ENCODE data around the gene PRKG1. TPM values are rescaled to one million over a fixed set of nuclear protein-coding genes. Genes with fewer than 3 reads are reported as not detected.

Gene PRKG1
- total RNA-seq, 1 experiment from 2014 or later: 7.4 TPM

- TF ChIP-seq EZH2 (IDR thresholded peaks at IDR 0.05; ENCODE audit: low read length, unreplicated experiment) (no peak), CTCF (conservative IDR thresholded peaks at IDR 0.05; ENCODE audit: low read depth, low read length) (no peak), EZH2phosphoT487 (IDR thresholded peaks at IDR 0.05; ENCODE audit: borderline replicate concordance, low read length) (no peak)
- H2AFZ ChIP-seq (ENCODE audit: low read length): no peak overlapping the region
- no peak overlapping the region for H3K9ac ChIP-seq (ENCODE audit: low read length)
- H3K9me2 ChIP-seq (replicated peaks; ENCODE audit: low read length): no peaks in the 10 kb centered on the region
- no peak overlapping the region for H3K27ac ChIP-seq (ENCODE audit: low read length)
- intact Hi-C loops (cut with micrococcal nuclease): no loop called here
- DNase-seq: no peak
- BruUV-seq (replicated peaks): no TSS peak
- H3K9me3 ChIP-seq (ENCODE audit: low read length): no peaks in the 10 kb centered on the region
- no peaks in the 10 kb centered on the region for H3K36me3 ChIP-seq (ENCODE audit: low read depth, low read length)
- ChIA-PET CTCF (interaction anchor here (0.7 kb wide), 1 partner anchor 896 kb away, joined by 3 read pairs; no protein-coding TSS in a partner anchor), POLR2A (ENCODE audit: unreplicated experiment) (no interaction called here)
- no peak for ATAC-seq
- no peak overlapping the region for H3K4me2 ChIP-seq (ENCODE audit: low read length)
- no peaks in the 10 kb centered on the region for H3F3A ChIP-seq (ENCODE audit: low read length, unreplicated experiment)
- H3K27me3 ChIP-seq (ENCODE audit: low read length): no peaks in the 10 kb centered on the region
- H4K20me1 ChIP-seq (ENCODE audit: low read length): no peaks in the 10 kb centered on the region
- no peak overlapping the region for H3K4me3 ChIP-seq (ENCODE audit: low read length)
- no peaks in the 10 kb centered on the region for H3K4me1 ChIP-seq (ENCODE audit: insufficient read depth, low read length)
- H3K79me2 ChIP-seq (ENCODE audit: low read length): no peaks in the 10 kb centered on the region
These were observed 1191.0 kb downstream of the PRKG1 start for GRCh38 chr10:52265131-52265926.

- intact Hi-C loops (cut with micrococcal nuclease): no loop called here
- H3K27ac ChIP-seq (ENCODE audit: low read length): no peak overlapping the region
- H3K9ac ChIP-seq (ENCODE audit: low read length): no peak overlapping the region
- TF ChIP-seq EZH2 (IDR thresholded peaks at IDR 0.05; ENCODE audit: low read length, unreplicated experiment) (no peak), EZH2phosphoT487 (IDR thresholded peaks at IDR 0.05; ENCODE audit: borderline replicate concordance, low read length) (no peak), CTCF (conservative IDR thresholded peaks at IDR 0.05; ENCODE audit: low read depth, low read length) (no peak)
- CTCF ChIA-PET: interaction anchor here (0.7 kb wide), 1 partner anchor 225 kb away, joined by 3 read pairs; no protein-coding TSS in a partner anchor
- no peaks in the 10 kb centered on the region for H3K9me2 ChIP-seq (replicated peaks; ENCODE audit: low read length)
- H3K79me2 ChIP-seq (ENCODE audit: low read length): no peaks in the 10 kb centered on the region
- H3K27me3 ChIP-seq (ENCODE audit: low read length): no peaks in the 10 kb centered on the region
- no peaks in the 10 kb centered on the region for H3K4me1 ChIP-seq (ENCODE audit: insufficient read depth, low read length)
- H2AFZ ChIP-seq (ENCODE audit: low read length): no peak overlapping the region
- ATAC-seq (no peak), DNase-seq (no peak)
- POLR2A ChIA-PET (ENCODE audit: unreplicated experiment): no interaction called here
- H3F3A ChIP-seq (ENCODE audit: low read length, unreplicated experiment): no peaks in the 10 kb centered on the region
- no peaks in the 10 kb centered on the region for H4K20me1 ChIP-seq (ENCODE audit: low read length)
- H3K36me3 ChIP-seq (ENCODE audit: low read depth, low read length): no peaks in the 10 kb centered on the region
- BruUV-seq (replicated peaks): no TSS peak
- H3K9me3 ChIP-seq (ENCODE audit: low read length): no peaks in the 10 kb centered on the region
- no peak overlapping the region for H3K4me3 ChIP-seq (ENCODE audit: low read length)
- H3K4me2 ChIP-seq (ENCODE audit: low read length): no peak overlapping the region
These were observed 1192.6 kb downstream of the PRKG1 start for GRCh38 chr10:52266858-52267257.

- H3F3A ChIP-seq (ENCODE audit: low read length, unreplicated experiment): no peaks in the 10 kb centered on the region
- H3K4me3 ChIP-seq (ENCODE audit: low read length): no peak overlapping the region
- no peak overlapping the region for H2AFZ ChIP-seq (ENCODE audit: low read length)
- H3K4me2 ChIP-seq (ENCODE audit: low read length): no peak overlapping the region
- H3K36me3 ChIP-seq (ENCODE audit: low read depth, low read length): no peaks in the 10 kb centered on the region
- TF ChIP-seq CTCF (conservative IDR thresholded peaks at IDR 0.05; ENCODE audit: low read depth, low read length): no peak
- TF ChIP-seq EZH2phosphoT487 (IDR thresholded peaks at IDR 0.05; ENCODE audit: borderline replicate concordance, low read length): no peak
- no peak for TF ChIP-seq EZH2 (IDR thresholded peaks at IDR 0.05; ENCODE audit: low read length, unreplicated experiment)
- no peaks in the 10 kb centered on the region for H3K9me2 ChIP-seq (replicated peaks; ENCODE audit: low read length)
- POLR2A ChIA-PET (ENCODE audit: unreplicated experiment): no interaction called here
- no TSS peak for BruUV-seq (replicated peaks)
- H3K79me2 ChIP-seq (ENCODE audit: low read length): no peaks in the 10 kb centered on the region
- DNase-seq (no peak), ATAC-seq (no peak)
- no peaks in the 10 kb centered on the region for H3K4me1 ChIP-seq (ENCODE audit: insufficient read depth, low read length)
- no peaks in the 10 kb centered on the region for H3K27me3 ChIP-seq (ENCODE audit: low read length)
- intact Hi-C loops (cut with micrococcal nuclease): no loop called here
- CTCF ChIA-PET: no interaction called here
- H4K20me1 ChIP-seq (ENCODE audit: low read length): no peaks in the 10 kb centered on the region
- H3K9ac ChIP-seq (ENCODE audit: low read length): no peak overlapping the region
- H3K27ac ChIP-seq (ENCODE audit: low read length): no peak overlapping the region
- H3K9me3 ChIP-seq (ENCODE audit: low read length): no peaks in the 10 kb centered on the region
These were observed 1194.5 kb downstream of the PRKG1 start for GRCh38 chr10:52268790-52269189.
